GM19467 (cell line): Measurements from ENCODE around the gene HMCN1.

Experiments used
- ATAC-seq: cut with Tn5 transposase; IDR thresholded peaks from one replicate; pipeline ENCODE4 v1.9.1; 2021; ENCODE audit warnings: mild to moderate bottlenecking, moderate library complexity; ENCODE audit not compliant: unreplicated experiment

Gene HMCN1

DNA sequence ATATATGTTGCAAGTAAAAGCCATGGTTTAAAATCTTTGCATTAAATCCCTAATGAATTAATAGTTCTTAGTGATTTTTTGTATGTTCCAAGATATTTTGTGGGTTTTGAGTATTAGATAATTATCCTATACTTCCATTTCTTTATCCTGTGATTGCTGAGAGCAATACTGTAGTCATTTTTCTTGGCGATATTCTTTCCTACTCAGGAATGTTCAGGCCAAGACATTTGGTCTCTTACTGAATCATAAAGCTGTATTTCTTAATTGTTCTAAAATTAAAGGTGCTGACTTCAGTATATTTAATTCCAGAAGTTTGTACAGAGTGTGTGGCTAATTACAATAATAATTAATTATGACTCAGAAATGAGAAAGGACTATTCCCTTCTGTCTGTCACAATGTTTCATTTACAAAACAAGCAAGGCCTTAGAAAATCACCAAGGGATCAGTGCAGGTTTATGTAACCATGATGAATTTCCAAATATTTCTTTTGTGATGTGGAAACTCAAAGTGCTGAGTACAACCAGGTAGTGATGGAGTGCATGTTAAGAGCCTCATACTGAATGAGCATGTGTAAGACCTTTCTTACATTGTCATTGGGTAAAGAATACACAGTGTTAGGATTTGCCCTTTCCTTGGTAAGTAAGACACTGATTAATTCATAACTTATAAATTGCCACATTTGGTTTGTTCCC is 161.2 kb downstream of the HMCN1 start:
- ATAC-seq = no peak

- no peak for ATAC-seq
Observed at GRCh38 chr1:185896863-185897262, 162.7 kb downstream of the HMCN1 start.

DNA sequence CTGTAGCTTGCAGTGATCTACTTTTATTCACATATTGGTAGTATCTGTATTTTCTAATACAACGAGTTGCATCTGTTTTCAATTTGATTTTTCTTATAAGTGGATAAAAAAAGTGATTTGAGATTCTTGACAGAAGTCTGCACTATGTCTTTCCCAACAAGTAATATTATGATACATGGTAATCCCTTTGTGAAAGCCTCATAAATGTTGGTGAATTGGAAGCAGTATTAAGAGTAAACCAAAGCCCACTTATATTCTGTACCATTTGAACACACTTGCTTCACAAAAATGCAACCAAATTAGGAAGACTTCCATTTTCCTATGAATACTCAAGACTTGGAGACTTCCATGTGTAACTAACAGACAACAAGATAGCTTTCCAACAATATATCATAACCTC is 172.0 kb downstream of the HMCN1 start:
- ATAC-seq = no peak

DNA sequence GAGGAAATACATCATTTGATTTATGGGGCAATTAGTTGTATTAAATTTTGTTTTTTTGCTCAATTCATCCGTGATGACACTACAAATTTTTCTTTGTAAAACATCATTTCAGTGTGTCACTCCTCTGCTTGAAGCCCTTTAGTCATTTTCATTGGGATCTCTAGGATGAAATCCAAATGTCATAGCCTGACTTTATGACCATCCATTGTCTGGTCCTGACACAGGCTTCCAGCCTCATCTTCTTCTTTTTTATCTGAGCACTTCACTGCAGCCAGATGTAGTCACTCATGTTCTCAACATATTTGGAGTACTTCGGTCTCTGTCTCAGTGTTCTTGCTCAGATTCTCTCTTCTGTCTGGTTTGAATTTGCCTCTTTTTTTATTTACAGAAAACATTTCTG is 173.1 kb downstream of the HMCN1 start:
- ATAC-seq = no peak

DNA sequence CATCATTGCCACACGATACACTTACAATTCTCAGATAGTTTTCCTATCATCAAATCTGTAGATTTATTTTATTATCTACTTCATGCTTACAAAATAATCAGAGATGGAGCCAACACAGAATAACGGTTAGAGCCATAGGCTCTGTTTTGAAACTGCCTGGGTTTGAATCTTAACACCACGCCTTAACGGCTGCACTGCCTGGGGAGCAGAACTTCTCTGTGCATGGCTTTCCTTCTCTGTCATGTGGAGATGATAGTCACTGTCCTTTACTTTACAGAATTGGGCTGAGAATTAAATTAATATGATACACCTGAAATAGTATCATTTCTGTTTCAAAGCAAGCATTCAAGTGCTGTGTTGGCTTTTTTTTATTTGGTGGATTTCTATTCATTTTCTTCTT is 177.8 kb downstream of the HMCN1 start:
- no peak for ATAC-seq

DNA sequence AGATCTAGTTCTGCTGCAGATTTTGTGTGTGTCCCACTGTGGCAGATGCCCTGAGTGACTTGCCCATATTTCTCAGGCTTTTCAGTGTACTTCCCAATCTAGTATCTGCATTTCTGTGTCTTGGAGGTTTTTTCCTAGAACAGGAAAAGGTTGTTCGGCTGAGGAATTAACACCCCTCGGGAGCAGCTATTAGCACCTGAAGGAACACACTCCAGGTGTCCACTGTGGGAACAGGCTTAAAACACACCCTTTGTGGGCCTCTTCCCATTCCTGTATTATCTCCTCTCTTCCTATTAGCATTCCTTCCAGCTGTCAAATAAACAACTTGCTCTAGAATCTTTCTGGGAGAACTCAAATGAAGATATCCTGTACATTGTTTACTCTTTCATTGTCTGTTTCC is 178.3 kb downstream of the HMCN1 start:
- ATAC-seq = no peak

GRCh38 chr1:185914089-185914488 is 179.9 kb downstream of the HMCN1 start:
- ATAC-seq = no peak

DNA sequence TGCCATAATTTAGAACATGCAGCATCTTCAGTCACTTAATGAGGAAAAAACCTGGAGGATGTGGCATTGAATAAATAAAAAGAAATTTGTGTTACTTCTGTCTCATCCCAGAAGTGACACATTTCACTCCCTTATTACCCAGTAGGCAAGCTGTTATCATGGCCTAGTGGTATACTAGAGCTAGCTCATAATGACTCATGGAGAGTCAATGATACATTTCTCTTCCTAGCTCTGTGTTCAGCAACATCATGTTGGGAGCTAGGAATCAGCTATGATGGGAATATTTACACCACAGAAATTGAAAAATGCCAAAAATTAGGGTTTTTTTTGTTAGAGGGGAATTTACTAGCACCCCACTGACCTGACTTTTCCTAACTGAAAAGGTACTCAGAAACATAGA is 182.7 kb downstream of the HMCN1 start:
- ATAC-seq = no peak

- ATAC-seq = no peak
Observed at GRCh38 chr1:185917646-185918045, 183.5 kb downstream of the HMCN1 start.

DNA sequence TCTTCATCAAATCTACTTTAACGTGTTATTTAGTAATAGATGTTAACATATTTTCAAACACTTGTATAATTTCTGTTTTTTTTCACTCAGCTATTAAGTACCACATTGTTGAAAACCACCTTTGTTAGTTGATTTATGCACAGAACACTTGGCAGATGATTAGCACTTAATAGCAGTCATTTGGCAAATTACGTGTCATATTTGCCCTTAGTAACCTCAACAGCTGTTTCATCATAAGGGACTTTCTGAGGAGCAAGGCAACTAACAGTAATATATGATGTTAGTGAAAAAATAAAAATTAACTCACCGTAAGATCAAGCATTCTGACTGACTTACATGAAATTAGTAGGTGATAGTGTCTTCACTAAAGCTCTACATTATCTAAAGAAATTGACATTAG is 186.4 kb downstream of the HMCN1 start:
- no peak for ATAC-seq

GRCh38 chr1:185921636-185922035 is 187.4 kb downstream of the HMCN1 start:
- no peak for ATAC-seq

DNA sequence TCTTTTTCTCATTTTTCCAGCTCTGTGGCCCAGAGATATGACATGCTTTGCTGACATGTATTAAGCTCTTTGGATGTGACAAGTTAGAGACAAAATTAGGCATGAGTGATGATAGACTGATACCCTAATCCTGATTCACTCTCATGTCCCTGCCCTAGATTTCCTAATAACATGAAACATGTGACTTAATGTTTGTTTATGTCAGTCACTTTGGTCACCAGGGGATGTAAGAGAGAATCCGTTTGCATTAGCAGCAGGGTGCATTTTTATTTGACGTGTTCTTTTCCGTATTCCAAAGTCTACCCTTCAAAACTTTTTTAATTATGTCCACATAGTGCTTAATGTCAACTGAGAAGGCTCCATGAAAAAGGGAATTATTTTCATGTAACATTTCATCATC is 192.4 kb downstream of the HMCN1 start:
- no peak for ATAC-seq

DNA sequence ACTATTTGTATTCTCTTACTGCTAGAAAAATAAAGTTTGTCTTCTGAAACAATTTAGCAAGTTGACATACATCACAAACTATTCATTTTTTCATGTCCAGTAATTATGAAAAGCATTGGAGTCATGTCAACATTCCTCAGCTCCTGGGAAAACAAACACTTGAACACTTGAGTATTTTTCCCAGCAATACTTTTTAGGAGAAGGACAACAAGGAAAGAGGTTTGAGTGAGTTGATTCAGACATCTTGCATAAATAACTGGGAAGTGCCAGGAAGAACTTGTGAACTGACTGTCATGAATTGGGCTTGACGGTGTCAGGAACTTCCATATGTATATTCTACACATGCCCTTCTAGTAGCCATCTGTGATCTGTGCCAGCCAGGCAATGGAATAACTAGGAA is 195.6 kb downstream of the HMCN1 start:
- no peak for ATAC-seq

DNA sequence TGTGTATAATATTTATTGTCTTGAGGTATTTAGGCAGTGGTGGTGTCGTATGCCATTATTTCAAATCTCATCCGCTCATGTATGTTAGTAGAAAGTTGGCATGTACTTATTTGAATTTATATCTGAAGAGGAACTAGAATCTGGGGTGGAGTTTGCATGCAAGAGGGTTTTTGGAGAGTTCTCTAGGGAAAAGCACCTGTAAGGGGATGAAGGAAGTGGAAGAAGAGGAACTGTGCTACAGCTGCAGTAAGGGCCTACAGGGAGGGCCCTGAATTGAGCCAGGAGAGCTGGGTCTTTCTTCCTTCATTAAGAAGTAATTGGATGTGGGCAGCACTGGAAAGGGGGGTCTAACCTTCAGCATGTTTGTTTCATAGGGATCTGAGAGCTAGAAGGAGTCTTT is 197.2 kb downstream of the HMCN1 start:
- no peak for ATAC-seq

DNA sequence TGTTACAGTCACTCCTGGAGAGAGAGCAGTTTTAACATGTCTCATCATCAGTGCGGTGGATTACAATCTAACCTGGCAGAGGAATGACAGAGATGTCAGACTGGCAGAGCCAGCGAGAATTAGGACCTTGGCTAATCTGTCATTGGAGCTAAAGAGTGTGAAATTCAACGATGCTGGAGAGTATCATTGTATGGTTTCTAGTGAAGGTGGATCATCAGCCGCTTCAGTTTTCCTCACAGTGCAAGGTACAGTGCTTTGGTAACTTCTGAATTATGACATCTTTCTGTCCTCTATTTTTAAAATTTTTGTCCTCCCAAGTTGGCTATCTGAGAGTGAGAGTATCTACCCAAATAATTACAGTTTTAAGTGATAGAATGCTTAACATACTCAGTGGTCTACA is 199.4 kb downstream of the HMCN1 start:
- ATAC-seq = no peak

- ATAC-seq = no peak
Observed at GRCh38 chr1:185934476-185935189, 200.4 kb downstream of the HMCN1 start.

GRCh38 chr1:185935360-185935759 is 201.2 kb downstream of the HMCN1 start:
- no peak for ATAC-seq

- no peak for ATAC-seq
Observed at GRCh38 chr1:185936641-185937040, 202.4 kb downstream of the HMCN1 start.

- no peak for ATAC-seq
Observed at GRCh38 chr1:185938396-185938795, 204.2 kb downstream of the HMCN1 start.

GRCh38 chr1:185939142-185939541 is 205.0 kb downstream of the HMCN1 start:
- no peak for ATAC-seq

DNA sequence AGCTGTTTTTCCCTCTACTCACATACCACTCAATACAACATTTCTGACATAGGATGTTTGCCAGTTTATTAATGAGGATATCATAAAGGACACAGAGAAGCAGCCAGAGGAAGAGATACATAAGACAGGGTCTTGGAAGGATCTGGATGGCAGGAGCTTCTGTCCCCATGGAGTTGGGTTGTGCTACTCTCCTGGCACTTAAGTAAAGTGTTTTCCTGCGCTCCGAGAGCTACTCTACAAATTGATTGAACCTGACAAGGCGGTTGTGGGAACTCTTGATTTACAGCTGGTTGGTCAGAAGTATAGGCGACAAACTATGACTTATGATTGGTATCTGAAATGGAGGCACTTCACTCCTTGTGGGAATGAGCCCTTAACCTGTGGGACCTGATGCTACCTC is 208.8 kb downstream of the HMCN1 start:
- no peak for ATAC-seq

- no peak for ATAC-seq
Observed at GRCh38 chr1:185956881-185957280, 222.7 kb downstream of the HMCN1 start.
